ENCODE measurements around the gene MAF. TPM values are rescaled to one million over a fixed set of nuclear protein-coding genes. Genes with fewer than 3 reads are reported as not detected.

MAF gene
- total and polyA plus RNA-seq, 9 donors, result 41.1 to 196 (median 75.2) TPM

GRCh38 chr16:79618041-79618691 is 17.6 kb upstream of the MAF start:
- TF ChIP-seq CTCF (IDR thresholded peaks at IDR 0.05) (no peak), POLR2A (IDR thresholded peaks at IDR 0.05) (no peak), EP300 (IDR thresholded peaks at IDR 0.05) (no peak)
- Histone ChIP-seq H3K27me3 (no peaks in the 10 kb centered on the region), H3K4me1 (ENCODE audit: insufficient read depth) (no peaks in the 10 kb centered on the region), H3K9me3 (no peaks in the 10 kb centered on the region), H3K36me3 (no peaks in the 10 kb centered on the region), H3K4me3 (no peak overlapping the region), H3K27ac (no peak overlapping the region)
- WGBS, 3 donors, result 89 to 93% (median 89%) methylated on average over 5 of the region's 5 CpGs
- no peak for DNase-seq
- intact Hi-C loops (cut with DNase I), result loop anchor here in 1 of 4 donors (10.0 kb wide), 1 partner anchor 87 kb away; no protein-coding TSS in a partner anchor

GRCh38 chr16:79613009-79613408 is 12.5 kb upstream of the MAF start:
- DNase-seq, result no peak
- intact Hi-C loops (cut with DNase I), result loop anchor here in 1 of 4 donors (10.0 kb wide), 1 partner anchor 92 kb away; no protein-coding TSS in a partner anchor
- Histone ChIP-seq H3K36me3 (no peaks in the 10 kb centered on the region), H3K4me3 (no peak overlapping the region), H3K27ac (no peak overlapping the region), H3K4me1 (ENCODE audit: insufficient read depth) (peaks cover 1% of the 10 kb centered on the region), H3K27me3 (no peaks in the 10 kb centered on the region), H3K9me3 (no peaks in the 10 kb centered on the region)
- TF ChIP-seq CTCF (IDR thresholded peaks at IDR 0.05) (no peak), POLR2A (IDR thresholded peaks at IDR 0.05) (no peak), EP300 (IDR thresholded peaks at IDR 0.05) (no peak)
- 81 to 83% (median 81%) methylated on average over 4 of the region's 4 CpGs for WGBS, 3 donors

- WGBS, 3 donors, result 95 to 97% (median 96%) methylated on average over 2 of the region's 2 CpGs
Measured at GRCh38 chr16:79612207-79612606, 11.7 kb upstream of the MAF start.

GRCh38 chr16:79610771-79611170 is 10.2 kb upstream of the MAF start:
- Histone ChIP-seq H3K27ac (no peak overlapping the region), H3K4me3 (no peak overlapping the region), H3K4me1 (ENCODE audit: insufficient read depth) (peaks cover 6% of the 10 kb centered on the region), H3K27me3 (no peaks in the 10 kb centered on the region), H3K36me3 (no peaks in the 10 kb centered on the region), H3K9me3 (no peaks in the 10 kb centered on the region)
- TF ChIP-seq CTCF (IDR thresholded peaks at IDR 0.05) (no peak), EP300 (IDR thresholded peaks at IDR 0.05) (no peak), POLR2A (IDR thresholded peaks at IDR 0.05) (no peak)
- no peak for DNase-seq
- 87 to 89% (median 88%) methylated on average over 4 of the region's 4 CpGs for WGBS, 3 donors
- intact Hi-C loops (cut with DNase I), result loop anchor here in 1 of 4 donors (10.0 kb wide), 1 partner anchor 94 kb away; no protein-coding TSS in a partner anchor

More at GRCh38 chr16:79612207-79612606, 11.7 kb upstream of the MAF start:
- Histone ChIP-seq H3K27ac (no peak overlapping the region), H3K36me3 (no peaks in the 10 kb centered on the region), H3K4me1 (ENCODE audit: insufficient read depth) (peaks cover 4% of the 10 kb centered on the region), H3K9me3 (no peaks in the 10 kb centered on the region), H3K27me3 (no peaks in the 10 kb centered on the region), H3K4me3 (no peak overlapping the region)
- intact Hi-C loops (cut with DNase I), result loop anchor here in 1 of 4 donors (10.0 kb wide), 1 partner anchor 93 kb away; no protein-coding TSS in a partner anchor
- no peak for DNase-seq
- TF ChIP-seq POLR2A (IDR thresholded peaks at IDR 0.05) (no peak), CTCF (IDR thresholded peaks at IDR 0.05) (no peak), EP300 (IDR thresholded peaks at IDR 0.05) (no peak)
